ENCODE results near the gene TFAP2D.
A peak's percentile ranks its signal among the peaks of the same experiment; 100 is the strongest.

Gene TFAP2D

DNA sequence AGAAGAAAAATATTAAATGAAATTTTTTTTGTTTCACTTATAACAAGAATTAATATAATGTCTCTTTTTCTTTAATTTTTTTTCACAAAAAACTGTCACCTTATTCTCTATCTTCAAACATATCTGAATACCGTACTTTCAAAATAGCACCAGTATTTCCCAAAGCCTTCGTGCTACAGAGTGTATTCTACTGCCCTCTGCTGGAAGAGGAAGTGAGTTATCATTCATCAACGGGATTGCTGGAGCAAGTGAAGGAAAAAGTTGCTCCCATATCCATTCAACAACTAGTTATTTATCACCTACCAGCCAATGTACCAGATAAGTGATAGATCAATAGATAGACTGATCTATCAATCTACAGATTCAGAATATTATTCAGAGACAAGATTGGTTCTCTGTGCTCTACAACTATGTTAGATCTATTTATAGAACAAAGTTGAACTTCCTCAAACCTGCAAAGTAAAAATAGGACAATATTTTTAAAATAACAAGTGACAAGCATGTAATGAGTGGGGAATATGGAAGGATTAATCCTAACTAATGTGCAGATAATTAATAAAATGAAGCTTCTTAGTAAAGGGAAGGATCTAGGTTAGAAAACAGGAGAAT is 78.7 kb downstream of the TFAP2D start:
- peak; percentile 34 to 51 for TF ChIP-seq CTCF (IDR thresholded peaks at IDR 0.05)
- Histone ChIP-seq H3K36me3 (no peaks in the 10 kb centered on the region), H3K27ac (no peak overlapping the region), H3K4me3 (no peak overlapping the region), H3K27me3 (no peaks in the 10 kb centered on the region), H3K9me3 (no peaks in the 10 kb centered on the region), H3K4me1 (no peaks in the 10 kb centered on the region)
- DNase-seq = no peak
- intact Hi-C loops (cut with DNase I; ENCODE audit: low total_unique reads) = no loop called here

DNA sequence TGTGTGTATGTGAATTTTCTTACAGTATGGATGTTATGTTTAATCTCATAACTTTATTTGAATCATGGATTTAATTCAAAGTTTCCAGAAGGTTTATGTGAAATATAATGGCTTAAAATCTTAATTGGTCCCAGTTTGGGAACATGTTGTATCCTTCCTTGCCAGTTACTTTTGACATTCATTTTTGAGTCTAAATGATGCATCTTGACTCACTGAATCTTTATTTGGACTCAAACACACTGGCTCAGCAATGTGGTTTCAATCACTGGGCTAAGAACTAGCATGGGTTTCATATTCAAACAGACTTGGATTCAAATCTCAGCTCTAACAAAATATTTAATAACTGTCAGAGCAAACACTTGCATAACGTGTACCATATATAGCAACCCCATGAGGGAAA is 79.4 kb downstream of the TFAP2D start:
- intact Hi-C loops (cut with DNase I; ENCODE audit: low total_unique reads) = no loop called here
- no peaks in the 10 kb centered on the region for H3K36me3 ChIP-seq
- no peak overlapping the region for H3K27ac ChIP-seq
- DNase-seq = no peak
- no peaks in the 10 kb centered on the region for H3K4me1 ChIP-seq
- no peaks in the 10 kb centered on the region for H3K9me3 ChIP-seq
- TF ChIP-seq CTCF (IDR thresholded peaks at IDR 0.05) = no peak
- no peak overlapping the region for H3K4me3 ChIP-seq
- no peaks in the 10 kb centered on the region for H3K27me3 ChIP-seq

DNA sequence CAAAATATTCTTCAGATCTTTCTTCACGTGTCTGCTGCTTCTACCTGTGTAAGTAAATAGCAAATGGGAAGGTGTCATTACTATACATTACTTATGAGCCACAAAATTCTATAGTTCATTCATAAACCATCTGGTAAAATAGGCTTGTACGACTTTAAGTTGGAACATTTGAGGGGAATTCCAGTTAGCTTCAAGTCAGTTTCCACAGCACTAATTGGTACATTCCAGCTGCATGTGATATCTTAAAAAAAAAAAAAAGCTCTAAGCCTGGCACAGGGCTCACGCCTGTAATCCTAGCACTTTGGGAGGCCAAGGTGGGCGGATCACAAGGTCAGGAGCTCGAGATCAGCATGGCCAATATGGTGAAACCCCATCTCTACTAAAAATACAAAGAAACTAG is 82.2 kb downstream of the TFAP2D start:
- H3K27ac ChIP-seq = no peak overlapping the region
- intact Hi-C loops (cut with DNase I; ENCODE audit: low total_unique reads) = no loop called here
- TF ChIP-seq CTCF (IDR thresholded peaks at IDR 0.05) = no peak
- no peaks in the 10 kb centered on the region for H3K27me3 ChIP-seq
- no peaks in the 10 kb centered on the region for H3K9me3 ChIP-seq
- H3K4me3 ChIP-seq = no peak overlapping the region
- no peaks in the 10 kb centered on the region for H3K4me1 ChIP-seq
- no peak for DNase-seq
- H3K36me3 ChIP-seq = no peaks in the 10 kb centered on the region

GRCh38 chr6:50804283-50804682 is 91.0 kb downstream of the TFAP2D start:
- Histone ChIP-seq H3K4me3 (no peak overlapping the region), H3K9me3 (no peaks in the 10 kb centered on the region), H3K27ac (no peak overlapping the region), H3K4me1 (no peaks in the 10 kb centered on the region), H3K27me3 (peaks cover 0 to 2% of the 10 kb centered on the region in 2 donors), H3K36me3 (no peaks in the 10 kb centered on the region)
- TF ChIP-seq CTCF (IDR thresholded peaks at IDR 0.05) = no peak
- intact Hi-C loops (cut with DNase I; ENCODE audit: low total_unique reads) = no loop called here
- no peak for DNase-seq

DNA sequence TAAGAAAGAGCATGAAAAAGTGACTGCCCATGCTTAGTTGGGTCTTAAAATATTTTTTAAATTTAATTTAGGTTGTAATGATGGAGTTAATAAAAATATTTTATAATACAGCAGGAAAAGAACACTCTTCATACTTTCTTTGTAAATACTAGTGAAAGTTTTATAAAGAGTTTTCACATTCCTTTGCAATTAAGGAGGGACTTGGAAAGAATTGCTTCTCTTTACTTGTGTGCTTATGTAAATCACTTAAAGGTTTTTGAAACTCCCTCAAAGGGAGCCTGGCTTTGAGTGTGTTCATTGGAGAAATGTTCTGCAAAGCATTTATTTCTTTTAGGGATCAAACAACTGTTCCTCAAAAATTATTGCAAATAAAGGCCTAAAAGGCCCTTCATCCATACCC is 93.7 kb downstream of the TFAP2D start:
- H3K4me3 ChIP-seq = no peak overlapping the region
- no peak overlapping the region for H3K27ac ChIP-seq

More for the DNA sequence above, 93.7 kb downstream of the TFAP2D start:
- no peak for DNase-seq
- Histone ChIP-seq H3K4me1 (no peaks in the 10 kb centered on the region), H3K36me3 (no peaks in the 10 kb centered on the region), H3K9me3 (no peaks in the 10 kb centered on the region), H3K27me3 (peaks cover 0 to 6% of the 10 kb centered on the region in 2 donors)
- intact Hi-C loops (cut with DNase I; ENCODE audit: low total_unique reads) = no loop called here
- TF ChIP-seq CTCF (IDR thresholded peaks at IDR 0.05) = no peak
